HepG2 (cell line): Measurements from ENCODE around the gene SCFD1. TPM values are rescaled to one million over a fixed set of nuclear protein-coding genes. Genes with fewer than 3 reads are reported as not detected.

Experiments
- ATAC-seq: fragments of 200-7000 bp; cut with Tn5 transposase; 3 replicates; pipeline ENCODE4 v1.9.1; 2020; ENCODE audit warnings: mild to moderate bottlenecking, moderate library complexity
- BruUV-seq: library from RNA; stranded (reverse); fragments of 400-500 nt; replicated peaks from 2 replicates; lab custom pipeline; 2021; lab: Mats Ljungman, UMichigan
- CTCF ChIA-PET: fragments of 300-600 bp; formaldehyde crosslinking; extraction: SDS; loops from one replicate; lab custom pipeline; 2021; ENCODE audit warnings: low total read pairs, inconsistent platforms, low intra/inter-chr PET ratio; lab: Yijun Ruan, JAX
- POLR2A ChIA-PET: fragments of 350-600 bp; sonication (Branson Sonifier 250); formaldehyde crosslinking; loops from one replicate; lab custom pipeline; 2020; ENCODE audit warnings: antibody characterized with exemption, inconsistent platforms; lab: Yijun Ruan, JAX
- DNase-seq: peaks from one replicate; pipeline ENCODE4 v3.0.0-alpha.2; 2015; ENCODE audit warnings: low spot score
- FAIRE-seq: peaks from 3 replicates; lab custom pipeline; 2011; peaks lifted over from hg19 to GRCh38; lab: Jason Lieb, UNC
- H2AFZ ChIP-seq: one replicate; pipeline ENCODE4 v1.6.1; 2011; ENCODE audit warnings: low read length, inconsistent platforms
- H3K27ac ChIP-seq: fragments of 300-600 bp; 3 replicates; pipeline ENCODE4 v1.8.0; 2011; ENCODE audit warnings: mixed run types, mild to moderate bottlenecking, mixed read lengths, low read length, inconsistent platforms; ENCODE audit not compliant: insufficient read depth; ENCODE audit errors: extremely low read length
- H3K27me3 ChIP-seq, 2 experiments: fragments of 200-600 bp in 1 of 2; 2 replicates in 1 of 2; 3 replicates in 1 of 2; pipeline versions ENCODE4 v1.6.0 to v1.8.0; 2011; ENCODE audit warnings: low read length in 2 of 2, mild to moderate bottlenecking in 2 of 2, moderate library complexity in 2 of 2, inconsistent platforms in 1 of 2; ENCODE audit not compliant: insufficient read depth in 2 of 2, control insufficient read depth in 1 of 2
- H3K36me3 ChIP-seq, 2 experiments: fragments of 200-600 bp in 1 of 2; replicated peaks in 1 of 2; 2 replicates in 1 of 2; 3 replicates in 1 of 2; pipeline versions ENCODE4 v1.5.1 to v1.8.0; 2011; ENCODE audit warnings: low read length in 2 of 2, inconsistent platforms in 1 of 2; ENCODE audit not compliant: insufficient read depth in 2 of 2, control insufficient read depth in 1 of 2
- H3K4me1 ChIP-seq: 2 replicates; pipeline ENCODE4 v1.5.1; 2012; ENCODE audit warnings: low read length, inconsistent platforms; ENCODE audit not compliant: insufficient read depth
- H3K4me2 ChIP-seq: 2 replicates; pipeline ENCODE4 v1.6.0; 2011; ENCODE audit warnings: low read depth, low read length, inconsistent platforms
- H3K4me3 ChIP-seq, 3 experiments: fragments of 200-600 bp in 1 of 3; sonication (generic), shearing (Covaris generic) in 1 of 3; replicated peaks in 1 of 3; 2 replicates each; pipeline ENCODE4 v1.5.1; 2011 to 2016; ENCODE audit warnings: low read length in 3 of 3, inconsistent platforms in 2 of 3, low read depth in 2 of 3, mild to moderate bottlenecking in 2 of 3, control low read depth in 1 of 3, mixed read lengths in 1 of 3; ENCODE audit not compliant: insufficient read depth in 1 of 3
- H3K79me2 ChIP-seq: one replicate; pipeline ENCODE4 v1.6.1; 2011; ENCODE audit warnings: low read length, inconsistent platforms; ENCODE audit not compliant: insufficient read depth
- H3K9ac ChIP-seq: 2 replicates; pipeline ENCODE4 v1.6.0; 2011; ENCODE audit warnings: mild to moderate bottlenecking, low read depth, low read length, inconsistent platforms; ENCODE audit not compliant: insufficient read depth
- H3K9me3 ChIP-seq: 2 replicates; pipeline ENCODE4 v1.5.1; 2012; ENCODE audit warnings: mild to moderate bottlenecking, low read length
- H4K20me1 ChIP-seq: 2 replicates; pipeline ENCODE4 v1.6.0; 2011; ENCODE audit warnings: inconsistent platforms, mild to moderate bottlenecking, low read length, moderate library complexity; ENCODE audit not compliant: insufficient read depth
- JUNB ChIP-seq: sonication (generic); formaldehyde crosslinking; IDR thresholded peaks from 2 replicates; pipeline ENCODE4 v1.8.0; 2022; ENCODE audit warnings: missing genetic modification reagents, mild to moderate bottlenecking, borderline replicate concordance
- MAFF ChIP-seq: IDR thresholded peaks from 2 replicates; pipeline ENCODE4 v1.6.1; 2011; ENCODE audit warnings: low read depth, low read length, improper control_type of control experiment
- MAFK ChIP-seq, 2 experiments: IDR thresholded peaks in 1 of 2; conservative IDR thresholded peaks in 1 of 2; 2 replicates each; pipeline ENCODE4 v1.6.1; 2011; ENCODE audit warnings: improper control_type of control experiment in 2 of 2, low read length in 2 of 2
- SNRNP70 ChIP-seq: fragments of 200-400 bp; formaldehyde crosslinking; IDR thresholded peaks from 2 replicates; pipeline ENCODE4 v1.6.1; 2017; ENCODE audit warnings: mild to moderate bottlenecking, low read depth, low read length, moderate library complexity
- ZNF234 ChIP-seq: sonication (generic); formaldehyde crosslinking; conservative IDR thresholded peaks from 2 replicates; pipeline ENCODE4 v1.5.1; 2020; ENCODE audit warnings: mild to moderate bottlenecking, missing genetic modification reagents
- ZNF768 ChIP-seq: sonication (generic); formaldehyde crosslinking; IDR thresholded peaks from 2 replicates; pipeline ENCODE4 v1.4.0; 2020; ENCODE audit warnings: missing genetic modification reagents
- WGBS: methylation state at CpG from one replicate; pipeline ENCODE4 v1.1.6; 2017; ENCODE audit warnings: low lambda C conversion rate; 5-methylcytosine and 5-hydroxymethylcytosine counted together
- in situ Hi-C: cut with HindIII; loops from 2 replicates; pipeline ENCODE4 v1.10.0; 2017; ENCODE audit warnings: low pct_unique_long_range_greater_than_20kb; ENCODE audit not compliant: extremely low pct_ligation_motif_present
- intact Hi-C: fragments of 100-400 bp; cut with micrococcal nuclease; formaldehyde crosslinking; loops from one replicate; pipeline ENCODE4 v1.10.0; 2022; ENCODE audit not compliant: unreplicated experiment
- polyA plus RNA-seq, 8 experiments: library from polyadenylated mRNA; depleted of rRNA in 3 of 8; stranded (reverse) in 7 of 8; unstranded in 1 of 8; fragments of >200 nt; fragmentation: Illumina TruSeq in 4 of 8; extraction: Trizol in 4 of 8; gene quantifications; 2 replicates each; pipeline versions ENCODE4 v1.2.1 to v1.2.3, GENCODE V29; 2011 to 2016; ENCODE audit warnings: low read depth in 4 of 8, missing spikeins in 1 of 8, mixed read lengths in 1 of 8; ENCODE audit not compliant: insufficient read depth in 1 of 8
- total RNA-seq, 5 experiments: library from RNA; depleted of rRNA; stranded (reverse); fragments of >200 nt; fragmentation: Illumina TruSeq; extraction: Trizol; gene quantifications; 2 replicates each; pipeline ENCODE4 v1.2.3, GENCODE V29; 2016; ENCODE audit warnings: low read depth in 1 of 5

SCFD1 gene
- total and polyA plus RNA-seq, 2 of the 13 experiments (the other 11 are each of a cell fraction or from before 2014, with no cell fraction given): 235 to 256 TPM

DNA sequence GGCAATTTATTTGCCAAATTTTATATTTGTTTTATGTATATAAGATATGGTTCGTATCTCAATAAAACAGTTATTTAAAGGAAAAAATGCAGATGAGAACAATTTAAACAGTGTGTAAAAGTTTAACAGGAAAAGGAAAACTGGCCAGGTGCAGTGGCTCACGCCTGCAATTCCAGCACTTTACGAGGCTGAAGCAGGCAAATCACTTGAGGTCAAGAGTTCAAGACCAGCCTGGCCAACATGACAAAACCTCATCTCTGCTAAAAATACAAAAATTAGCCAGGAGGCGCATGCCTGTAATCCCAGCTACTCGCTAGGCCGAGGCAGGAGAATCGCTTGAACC lies 40.9 kb upstream of the SCFD1 start:
- H3K9me3 ChIP-seq: peaks cover 13% of the 10 kb centered on the region; the same call in 1 of the 2 replicates
- FAIRE-seq: no peak
- no peak for TF ChIP-seq JUNB (CRISPR knock-in tag)
- H3K27ac ChIP-seq: no peak overlapping the region
- intact Hi-C loops: no loop called here
- H3K9ac ChIP-seq: no peak overlapping the region
- ChIA-PET POLR2A (no interaction called here), CTCF (no interaction called here)
- H3K27me3 ChIP-seq: no peaks in the 10 kb centered on the region
- no peak overlapping the region for H3K4me2 ChIP-seq
- H3K4me1 ChIP-seq: 0 out of 2 replicates have a peak, but pooled peaks cover 5% of the 10 kb centered on the region
- WGBS: 97% methylated on average over 7 of the region's 7 CpGs
- BruUV-seq: no TSS peak
- no peak for DNase-seq
- ATAC-seq: no peak
- in situ Hi-C loops: no loop called here
- peaks cover 3 to 26% of the 10 kb centered on the region in 2 experiments; a peak in 2 of 5 replicates for H3K36me3 ChIP-seq
- peaks cover 98% of the 10 kb centered on the region for H3K79me2 ChIP-seq
- H2AFZ ChIP-seq: no peak overlapping the region
- H3K4me3 ChIP-seq: no peak overlapping the region
- H4K20me1 ChIP-seq: peaks cover 4% of the 10 kb centered on the region; the same call in 1 of the 2 replicates

DNA sequence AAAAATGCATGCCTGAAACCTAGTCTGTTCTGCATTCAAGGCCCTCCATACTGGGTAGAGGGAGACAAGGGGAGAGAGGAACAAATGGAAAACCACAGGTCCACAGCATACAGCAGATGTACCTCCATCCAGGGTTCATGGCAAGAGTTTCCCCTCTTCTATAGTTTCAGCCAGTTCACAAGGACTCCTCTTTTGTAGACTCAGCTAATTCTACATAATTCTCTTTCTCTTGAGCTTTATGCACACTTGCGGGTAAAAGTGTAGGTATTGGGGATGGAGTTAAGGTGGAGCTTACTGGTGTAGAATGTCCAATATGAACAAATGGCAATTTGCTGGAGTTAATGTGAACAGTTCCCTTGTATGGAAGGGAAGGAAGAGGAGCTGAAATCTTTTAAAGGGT lies 39.7 kb upstream of the SCFD1 start:
- 100% methylated on average over 1 of the region's 1 CpG for WGBS
- no peak for DNase-seq

More for the DNA sequence above, 39.7 kb upstream of the SCFD1 start:
- peaks cover 4 to 30% of the 10 kb centered on the region in 2 experiments; a peak in 3 of 5 replicates for H3K36me3 ChIP-seq
- no peak overlapping the region for H3K27ac ChIP-seq
- TF ChIP-seq ZNF768 (CRISPR knock-in tag) (no peak), SNRNP70 (no peak), MAFK (conservative IDR thresholded peaks at IDR 0.05 in 1 of 2, IDR thresholded peaks at IDR 0.05 in 1 of 2; ENCODE audit: low read length in 2 of 2) (peak; percentile 55 to 56), ZNF234 (CRISPR knock-in tag) (no peak), MAFF (peak; percentile 33; the same call in 1 of the 2 replicates)
- H3K27me3 ChIP-seq: no peaks in the 10 kb centered on the region
- no peak overlapping the region for H3K9ac ChIP-seq
- in situ Hi-C loops (no loop called here), intact Hi-C loops (no loop called here)
- no peak overlapping the region for H3K4me3 ChIP-seq
- H3K4me1 ChIP-seq: 0 out of 2 replicates have a peak, but pooled peaks cover 3% of the 10 kb centered on the region
- ChIA-PET CTCF (no interaction called here), POLR2A (no interaction called here)
- FAIRE-seq: no peak
- BruUV-seq: TSS peak; percentile 8
- H2AFZ ChIP-seq: no peak overlapping the region
- ATAC-seq: no peak
- peaks cover 13% of the 10 kb centered on the region; the same call in 1 of the 2 replicates for H3K9me3 ChIP-seq
- H3K4me2 ChIP-seq: no peak overlapping the region
- peaks cover 4% of the 10 kb centered on the region; the same call in 1 of the 2 replicates for H4K20me1 ChIP-seq
- H3K79me2 ChIP-seq: peaks cover 99% of the 10 kb centered on the region
